Iris pigment epithelial cell (primary cell): ENCODE measurements around the gene ANO10.
A peak's percentile ranks its signal among the peaks of the same experiment; 100 is the strongest.

Source experiments
- DNase-seq: peaks from one replicate; pipeline ENCODE4 v3.0.0-alpha.2; 2011; ENCODE audit warnings: low read depth

The ANO10 gene

DNA sequence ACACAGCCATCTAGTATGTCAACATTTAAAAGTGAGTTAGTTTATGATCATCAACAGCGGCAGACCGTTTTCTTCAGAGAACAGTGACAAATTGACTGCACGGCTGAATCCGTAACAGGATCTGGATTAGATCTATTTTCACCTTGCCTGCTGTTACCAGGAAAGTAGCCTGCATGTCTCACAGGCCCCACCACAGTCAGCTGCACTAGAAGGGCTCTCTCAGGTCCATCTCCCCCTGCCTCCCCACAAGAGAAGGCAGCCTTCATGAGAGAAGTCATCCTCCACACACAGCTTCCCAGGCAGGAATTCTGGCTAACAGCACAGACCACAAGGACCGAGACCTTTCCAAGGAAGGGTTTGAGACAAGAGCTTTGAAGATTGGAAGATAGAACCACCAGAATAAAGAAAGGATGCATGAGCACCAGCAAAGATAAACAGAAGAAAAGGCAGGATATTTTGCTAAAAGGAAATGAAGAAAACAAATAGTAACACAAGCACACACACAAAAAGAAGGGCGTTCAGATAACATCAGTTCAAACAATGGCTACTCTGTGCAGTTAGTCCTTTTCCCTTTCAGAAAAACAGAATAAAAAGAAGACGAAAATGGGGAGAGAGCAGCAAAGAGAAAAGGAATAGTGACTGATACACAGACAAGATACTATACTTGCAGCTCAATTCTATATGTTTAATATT lies 208.0 kb downstream of the ANO10 start:
- DNase-seq: no peak

GRCh38 chr3:43411429-43411828 lies 210.4 kb downstream of the ANO10 start:
- no peak for DNase-seq

GRCh38 chr3:43410592-43410991 lies 211.2 kb downstream of the ANO10 start:
- peak; percentile 7 for DNase-seq

DNA sequence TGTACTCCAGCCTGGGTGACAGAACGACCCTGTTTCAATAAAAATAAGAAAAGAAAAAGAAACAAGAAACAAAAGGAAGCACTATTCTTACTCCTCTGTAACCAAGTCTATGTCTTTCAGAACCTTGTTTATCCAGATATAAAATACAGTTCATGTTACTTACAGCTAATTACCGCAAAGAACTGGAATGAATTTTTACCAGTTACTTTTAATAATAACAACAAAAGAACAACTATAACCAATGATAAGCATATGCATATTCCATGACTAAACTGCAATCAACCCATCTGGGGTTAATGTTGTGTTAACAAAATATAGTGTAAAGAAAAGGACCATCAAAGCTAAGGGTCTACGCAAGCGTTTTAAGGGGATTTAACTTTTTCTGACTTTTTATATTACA lies 212.3 kb downstream of the ANO10 start:
- no peak for DNase-seq

- DNase-seq: no peak
Measured at GRCh38 chr3:43406643-43407023, 215.2 kb downstream of the ANO10 start.

DNA sequence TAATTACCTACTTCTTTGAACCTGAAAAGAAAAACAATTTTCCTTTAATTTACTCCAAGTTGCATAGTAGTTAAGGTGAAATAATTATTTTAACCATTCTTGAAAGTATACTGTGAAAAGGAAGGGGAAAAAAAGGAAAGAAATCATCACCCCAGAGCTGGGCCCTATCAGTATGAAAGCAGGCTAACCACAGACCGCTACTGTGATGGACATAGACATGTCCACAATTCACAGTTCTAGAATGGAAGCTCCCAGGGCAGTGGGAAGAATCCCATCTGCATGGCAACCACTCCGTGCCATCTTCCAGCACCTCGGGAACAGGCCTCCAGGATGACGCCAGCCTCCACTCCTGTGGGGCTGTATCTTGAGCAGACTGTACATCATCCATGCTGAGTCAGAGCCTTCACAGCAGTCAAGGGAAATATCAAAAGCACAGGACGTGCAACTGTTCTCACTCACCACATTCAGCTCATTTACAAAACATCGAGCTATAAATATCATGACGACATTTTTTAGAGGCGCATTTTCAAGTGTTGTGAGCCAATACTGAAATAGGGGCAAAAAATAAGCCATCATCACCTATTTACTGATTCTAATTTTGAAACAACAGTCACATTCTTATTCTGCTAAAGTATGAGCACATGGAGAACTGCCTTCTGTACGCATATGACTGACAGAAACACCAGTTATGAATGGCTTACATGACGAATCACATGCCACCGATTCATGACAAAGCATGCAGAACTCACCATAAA lies 215.7 kb downstream of the ANO10 start:
- peak; percentile 83 for DNase-seq

DNA sequence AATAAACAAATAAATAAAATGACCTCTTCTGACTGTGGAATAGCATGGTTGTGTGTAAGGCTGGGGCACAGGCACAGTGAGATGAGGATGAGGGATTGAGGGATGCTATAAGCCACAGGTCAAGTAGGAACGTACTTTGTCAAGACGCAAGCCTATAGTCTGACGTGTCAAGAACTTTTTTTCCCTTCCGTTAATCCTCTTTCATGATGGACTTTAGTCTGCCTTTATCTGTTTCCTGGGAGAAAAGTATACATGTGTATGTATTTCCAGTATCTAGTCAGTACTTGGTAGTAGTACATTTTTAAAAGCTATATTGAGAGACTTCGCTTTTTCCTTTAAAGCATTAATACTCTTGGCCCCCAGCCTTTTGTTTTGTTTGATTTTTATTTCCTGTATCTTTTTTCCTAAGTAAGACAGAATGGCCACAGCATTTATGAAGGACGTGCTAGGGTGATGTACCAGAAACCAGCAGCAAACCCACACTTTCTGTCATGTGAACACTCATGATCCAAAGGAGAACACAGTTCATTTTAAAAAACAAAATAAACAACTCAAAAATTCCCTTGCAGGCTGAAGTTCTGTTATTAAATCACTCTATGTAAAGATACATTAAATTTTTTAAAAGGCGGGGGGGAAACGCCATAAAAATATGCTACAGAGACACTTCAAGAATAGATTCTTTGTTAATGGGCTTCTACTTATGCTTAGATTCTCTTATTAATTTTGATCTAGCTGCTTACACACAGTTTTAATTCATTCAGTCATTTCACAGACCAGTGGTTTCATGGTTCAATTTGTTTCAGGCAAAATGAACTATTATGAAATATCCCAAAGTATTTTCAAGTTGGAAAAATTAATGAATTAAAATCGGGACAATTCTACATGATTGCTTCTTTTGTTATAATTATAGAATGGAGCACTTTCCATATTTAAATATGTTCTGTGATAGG lies 220.8 kb downstream of the ANO10 start:
- DNase-seq: no peak

GRCh38 chr3:43400167-43400566 lies 221.6 kb downstream of the ANO10 start:
- DNase-seq: no peak

- no peak for DNase-seq
Measured at GRCh38 chr3:43399034-43399433, 222.8 kb downstream of the ANO10 start.

DNA sequence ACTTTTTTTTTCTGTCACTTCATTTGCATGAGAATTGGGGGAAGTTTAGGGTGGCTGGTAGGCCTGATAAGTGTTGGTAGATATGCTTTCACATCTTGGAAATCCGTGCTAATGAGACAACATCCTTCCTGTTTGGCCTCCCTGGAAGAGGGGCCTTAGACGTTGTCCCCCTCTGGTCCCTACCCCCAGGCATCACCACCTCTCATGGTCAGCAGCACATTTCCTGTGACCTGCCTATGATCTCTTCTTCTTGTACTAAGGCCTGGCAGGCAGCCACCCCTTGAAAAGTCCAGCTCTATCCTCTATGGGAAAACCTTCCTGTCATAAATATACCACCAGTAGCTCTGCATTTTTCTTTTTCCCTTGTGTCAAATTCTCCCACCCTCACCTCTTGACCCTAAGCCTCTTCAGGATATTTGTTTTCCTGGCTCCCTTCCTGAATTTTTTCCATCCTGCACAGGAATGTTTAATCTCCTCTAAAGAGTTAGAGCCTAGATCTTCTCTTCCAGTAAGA lies 227.7 kb downstream of the ANO10 start:
- DNase-seq: peak; percentile 68

DNA sequence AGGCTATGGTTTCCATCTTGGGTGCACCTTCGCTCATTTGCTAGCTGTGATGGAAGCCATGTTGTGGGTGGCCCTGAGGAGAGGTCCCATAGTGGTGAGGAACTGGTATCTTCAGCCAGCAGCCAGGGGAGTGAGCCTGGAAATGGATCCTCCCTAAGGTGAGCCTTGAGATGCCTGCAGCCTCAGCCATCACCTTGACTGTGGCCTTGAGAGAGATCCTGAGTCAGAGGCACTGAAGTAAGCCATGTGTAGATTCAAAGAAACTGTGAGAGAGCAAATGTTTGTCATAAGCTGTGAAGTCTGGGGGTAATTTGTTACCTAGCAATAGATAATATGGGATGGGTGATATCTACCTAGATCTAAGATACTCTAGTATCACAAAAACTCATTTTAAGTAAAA lies 230.2 kb downstream of the ANO10 start:
- peak; percentile 8 for DNase-seq

DNA sequence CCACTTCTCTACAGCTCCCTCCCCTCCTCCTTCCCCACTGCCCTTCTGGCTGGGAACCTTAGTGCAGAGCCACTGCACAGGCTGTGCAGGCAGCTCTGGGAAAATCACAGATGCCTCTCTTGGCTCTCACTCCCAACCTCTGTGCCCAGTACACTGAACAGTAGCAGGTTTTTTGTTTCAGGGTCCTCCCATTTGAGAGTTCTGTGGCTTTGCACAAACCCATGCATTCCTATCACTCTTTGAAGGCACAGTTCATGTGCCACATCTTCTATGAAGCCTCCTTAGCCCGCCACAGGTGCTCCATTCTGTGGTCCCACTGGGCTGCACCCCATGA lies 231.6 kb downstream of the ANO10 start:
- no peak for DNase-seq

DNA sequence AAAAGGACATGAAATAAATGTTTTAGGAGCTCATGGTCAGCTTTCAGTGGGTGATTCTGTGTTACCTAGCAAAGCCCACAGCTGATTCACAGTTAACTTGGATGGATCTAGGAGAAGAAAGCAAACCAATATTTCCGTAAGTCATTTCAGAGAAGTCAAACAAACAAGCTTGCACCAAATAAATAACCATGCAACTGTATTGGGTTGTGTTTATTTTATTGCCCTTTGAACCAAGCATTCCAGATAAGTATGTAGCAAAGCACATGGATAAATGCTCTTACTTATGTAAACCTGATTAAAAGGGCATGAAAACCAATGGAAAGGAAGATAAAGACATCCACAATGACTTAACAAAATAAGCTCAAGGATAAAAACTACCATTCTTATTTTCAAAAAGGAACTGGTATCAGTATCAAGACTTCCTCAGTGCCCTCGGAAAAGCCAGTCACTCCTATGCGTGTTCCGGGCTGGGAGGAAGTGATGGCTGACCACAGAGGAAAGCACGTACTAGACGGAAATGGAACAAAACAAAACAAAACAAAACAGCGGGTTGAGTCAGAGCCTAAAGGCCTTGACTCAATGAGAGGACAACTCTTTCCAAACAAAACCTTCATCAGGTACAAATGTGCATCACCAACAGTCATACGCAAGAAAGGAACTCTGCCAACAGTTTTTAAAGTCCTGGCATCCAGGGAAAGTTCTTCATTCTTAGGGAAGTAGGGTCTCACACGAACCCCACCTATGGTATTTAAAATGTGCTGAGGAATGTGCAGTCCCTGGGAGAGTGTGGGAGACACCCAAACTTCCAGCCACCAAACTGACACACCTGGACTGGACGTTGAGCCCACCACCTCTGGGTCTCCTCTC lies 232.2 kb downstream of the ANO10 start:
- peak; percentile 92 for DNase-seq

DNA sequence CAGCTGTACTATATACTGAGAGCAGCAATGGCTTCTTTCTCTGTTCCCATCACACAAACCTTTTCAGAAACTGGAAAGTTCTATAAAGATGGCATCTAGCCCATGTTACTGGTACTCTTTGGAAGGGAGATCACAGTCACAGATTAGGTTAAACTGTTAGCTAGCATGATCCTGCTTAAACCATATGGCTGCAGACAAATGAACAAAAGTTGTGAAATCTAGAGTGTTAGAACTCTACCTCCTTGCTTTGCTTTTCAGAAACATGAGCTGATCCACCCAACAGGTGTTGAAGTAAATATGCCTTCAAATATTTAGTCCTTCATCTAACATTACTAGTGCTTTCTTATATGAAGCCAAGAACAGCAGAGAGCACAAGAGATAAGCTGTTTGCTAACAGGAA lies 232.9 kb downstream of the ANO10 start:
- DNase-seq: peak; percentile 23

DNA sequence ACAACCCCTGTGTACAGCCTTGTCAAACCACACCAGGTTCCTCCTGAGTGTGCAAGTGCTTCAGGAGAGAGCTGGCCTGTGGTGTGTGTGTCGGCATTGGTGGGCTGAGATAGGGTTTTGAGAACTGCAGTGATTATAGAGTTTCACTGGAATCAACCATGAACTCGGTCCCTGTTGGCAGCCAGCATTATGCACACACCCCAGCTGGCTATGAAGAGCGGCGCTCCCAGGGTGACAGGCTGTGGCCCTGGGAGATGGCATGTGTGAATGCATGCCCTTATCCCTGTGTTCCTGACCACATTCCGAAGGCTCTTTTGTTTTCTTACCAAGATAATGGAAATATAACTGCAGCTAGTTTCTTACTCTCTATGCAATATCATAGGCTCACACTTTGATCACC lies 233.6 kb downstream of the ANO10 start:
- no peak for DNase-seq

GRCh38 chr3:43379343-43379742 lies 242.5 kb downstream of the ANO10 start:
- DNase-seq: peak; percentile 70

GRCh38 chr3:43378066-43378935 lies 243.5 kb downstream of the ANO10 start:
- DNase-seq: peak; percentile 47

- DNase-seq: peak; percentile 24
Measured at GRCh38 chr3:43373560-43373928, 248.3 kb downstream of the ANO10 start.

DNA sequence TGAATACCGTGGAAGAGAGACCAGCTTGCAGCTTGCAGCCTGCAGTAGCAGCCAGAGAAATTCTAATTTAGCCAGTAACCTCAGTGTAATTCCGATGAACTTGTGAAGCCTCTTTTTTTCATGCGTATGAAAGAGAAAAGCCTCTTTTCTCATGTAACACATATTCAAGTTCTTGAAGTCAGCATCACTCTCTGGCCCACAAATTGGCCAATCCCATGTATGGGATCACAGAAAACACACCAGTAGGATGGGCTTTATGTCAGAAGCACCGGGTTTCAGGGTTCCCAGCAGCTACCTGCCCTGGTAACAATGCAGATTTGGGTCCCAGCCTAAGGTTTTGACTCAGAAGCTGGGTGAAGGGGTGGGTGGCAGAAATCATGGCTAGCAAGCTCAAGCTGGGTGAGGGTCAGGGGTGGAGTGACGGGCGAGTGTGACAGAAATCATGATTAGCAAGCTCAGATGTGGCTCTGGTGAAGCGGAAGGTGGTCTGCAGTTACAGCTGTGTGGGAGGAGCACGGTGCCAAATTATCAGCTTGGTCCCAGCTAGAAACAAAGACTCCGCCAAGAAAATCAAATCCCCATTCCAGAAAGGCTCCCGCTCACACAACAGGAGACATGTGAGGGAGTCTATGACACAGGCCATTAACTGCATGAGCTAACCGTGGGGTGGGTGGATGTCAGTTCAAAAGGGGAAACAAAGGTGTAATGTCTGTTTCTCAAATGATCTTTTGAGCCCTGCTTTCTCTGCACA lies 248.8 kb downstream of the ANO10 start:
- no peak for DNase-seq
